ENCODE results near the gene SULT1C2. TPM values are rescaled to one million over a fixed set of nuclear protein-coding genes. Genes with fewer than 3 reads are reported as not detected.

Gene SULT1C2
- total and polyA plus RNA-seq, 9 of the 15 experiments (the other 6 are each of a cell fraction or from before 2014, with no cell fraction given), result 0.22 TPM; not detected in 8

GRCh38 chr2:108355906-108356734, 67.4 kb downstream of the SULT1C2 start (continued):
- TF ChIP-seq RBM22 (IDR thresholded peaks at IDR 0.05; ENCODE audit: low read depth, low read length, poor library complexity, severe bottlenecking), result no peak
- peak; percentile 19 for TF ChIP-seq NCOR1 (IDR thresholded peaks at IDR 0.05)
- TF ChIP-seq, protein P1, sequence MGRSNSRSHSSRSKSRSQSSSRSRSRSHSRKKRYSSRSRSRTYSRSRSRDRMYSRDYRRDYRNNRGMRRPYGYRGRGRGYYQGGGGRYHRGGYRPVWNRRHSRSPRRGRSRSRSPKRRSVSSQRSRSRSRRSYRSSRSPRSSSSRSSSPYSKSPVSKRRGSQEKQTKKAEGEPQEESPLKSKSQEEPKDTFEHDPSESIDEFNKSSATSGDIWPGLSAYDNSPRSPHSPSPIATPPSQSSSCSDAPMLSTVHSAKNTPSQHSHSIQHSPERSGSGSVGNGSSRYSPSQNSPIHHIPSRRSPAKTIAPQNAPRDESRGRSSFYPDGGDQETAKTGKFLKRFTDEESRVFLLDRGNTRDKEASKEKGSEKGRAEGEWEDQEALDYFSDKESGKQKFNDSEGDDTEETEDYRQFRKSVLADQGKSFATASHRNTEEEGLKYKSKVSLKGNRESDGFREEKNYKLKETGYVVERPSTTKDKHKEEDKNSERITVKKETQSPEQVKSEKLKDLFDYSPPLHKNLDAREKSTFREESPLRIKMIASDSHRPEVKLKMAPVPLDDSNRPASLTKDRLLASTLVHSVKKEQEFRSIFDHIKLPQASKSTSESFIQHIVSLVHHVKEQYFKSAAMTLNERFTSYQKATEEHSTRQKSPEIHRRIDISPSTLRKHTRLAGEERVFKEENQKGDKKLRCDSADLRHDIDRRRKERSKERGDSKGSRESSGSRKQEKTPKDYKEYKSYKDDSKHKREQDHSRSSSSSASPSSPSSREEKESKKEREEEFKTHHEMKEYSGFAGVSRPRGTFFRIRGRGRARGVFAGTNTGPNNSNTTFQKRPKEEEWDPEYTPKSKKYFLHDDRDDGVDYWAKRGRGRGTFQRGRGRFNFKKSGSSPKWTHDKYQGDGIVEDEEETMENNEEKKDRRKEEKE (IDR thresholded peaks at IDR 0.05; ENCODE audit: borderline replicate concordance in 1 of 2, control insufficient read depth in 1 of 2, low read depth in 2 of 2, low read length in 1 of 2), result peak in 1 of 2 experiments; percentile 98; a peak in 2 of 4 replicates
- TF ChIP-seq JUN (IDR thresholded peaks at IDR 0.05; ENCODE audit: borderline replicate concordance, low read depth, low read length), result no peak
- TF ChIP-seq JUN (CRISPR knock-in tag; IDR thresholded peaks at IDR 0.05; ENCODE audit: borderline replicate concordance), result no peak
- TF ChIP-seq SRF (CRISPR knock-in tag; IDR thresholded peaks at IDR 0.05), result no peak
- TF ChIP-seq HDAC1 (IDR thresholded peaks at IDR 0.05), result no peak
- no peak for TF ChIP-seq NR1H2 (CRISPR knock-in tag; IDR thresholded peaks at IDR 0.05)
- no peak for TF ChIP-seq ZKSCAN3 (CRISPR knock-in tag; IDR thresholded peaks at IDR 0.05)
- TF ChIP-seq TGIF2 (CRISPR knock-in tag; IDR thresholded peaks at IDR 0.05), result no peak
- no peak for TF ChIP-seq PBX2 (CRISPR knock-in tag; IDR thresholded peaks at IDR 0.05; ENCODE audit: low read depth)
- TF ChIP-seq PBX2 (tag; conservative IDR thresholded peaks at IDR 0.05; ENCODE audit: low read depth), result no peak
- peak; percentile 48; the same call in 1 of the 2 replicates for TF ChIP-seq MEF2A (IDR thresholded peaks at IDR 0.05; ENCODE audit: control insufficient read depth, low read depth, low read length)
- no peak for TF ChIP-seq ZC3H11A (IDR thresholded peaks at IDR 0.05; ENCODE audit: low read depth, low read length)
- no peak for TF ChIP-seq RFX7 (CRISPR knock-in tag; IDR thresholded peaks at IDR 0.05)
- no peak for TF ChIP-seq CTBP1 (IDR thresholded peaks at IDR 0.05; ENCODE audit: borderline replicate concordance)
- peak; percentile 38; the same call in 1 of the 2 replicates for TF ChIP-seq SPI1 (IDR thresholded peaks at IDR 0.05; ENCODE audit: borderline replicate concordance, low read depth, low read length)
- TF ChIP-seq XRCC5 (IDR thresholded peaks at IDR 0.05; ENCODE audit: low read depth, low read length), result no peak
- peak; percentile 96 for TF ChIP-seq ZC3H8 (IDR thresholded peaks at IDR 0.05)
- no peak for TF ChIP-seq ELK3 (CRISPR knock-in tag; IDR thresholded peaks at IDR 0.05)
- TF ChIP-seq CSDE1 (IDR thresholded peaks at IDR 0.05), result peak in 1 of 2 experiments; percentile 69; a peak in 2 of 4 replicates
- TF ChIP-seq CBFA2T2 (conservative IDR thresholded peaks at IDR 0.05), result peak; percentile 58; the same call in 1 of the 2 replicates
